GM21367 (cell line): Measurements from ENCODE around the gene SNX8.
"Not testable (repeated sequence)": the region's sequence is repeated elsewhere in the genome, so short reads cannot be mapped to it uniquely, and the experiment has no call there.

Experiments
- ATAC-seq: cut with Tn5 transposase; IDR thresholded peaks from one replicate; pipeline ENCODE4 v1.9.1; 2021; ENCODE audit not compliant: unreplicated experiment

Gene SNX8

GRCh38 chr7:2326951-2327350, 12.7 kb upstream of the SNX8 start:
- no peak for ATAC-seq

- no peak for ATAC-seq
Observed at GRCh38 chr7:2325162-2325561, 10.9 kb upstream of the SNX8 start.

- ATAC-seq, result no peak
Observed at GRCh38 chr7:2321020-2321419, 6.8 kb upstream of the SNX8 start.

- no peak for ATAC-seq
Observed at GRCh38 chr7:2317556-2318293, 3.5 kb upstream of the SNX8 start.

- ATAC-seq, result no peak
Observed at GRCh38 chr7:2316578-2316977, 2.3 kb upstream of the SNX8 start.

- no peak for ATAC-seq
Observed at GRCh38 chr7:2315787-2316186, 1.5 kb upstream of the SNX8 start.

- not testable (repeated sequence) for ATAC-seq
Observed at GRCh38 chr7:2314956-2315530, 802 bp upstream of the SNX8 start.

- peak; percentile 10 for ATAC-seq
Observed at GRCh38 chr7:2313450-2314208, 612 bp downstream of the SNX8 start.

GRCh38 chr7:2312267-2312929, 1.8 kb downstream of the SNX8 start:
- ATAC-seq, result no peak

GRCh38 chr7:2309889-2310331, 4.3 kb downstream of the SNX8 start:
- no peak for ATAC-seq

- peak; percentile 58 for ATAC-seq
Observed at GRCh38 chr7:2307690-2308107, 6.5 kb downstream of the SNX8 start.

GRCh38 chr7:2306688-2307087, 7.6 kb downstream of the SNX8 start:
- no peak for ATAC-seq

- ATAC-seq, result not testable (repeated sequence)
Observed at GRCh38 chr7:2305258-2305657, 9.0 kb downstream of the SNX8 start.

- ATAC-seq, result not testable (repeated sequence)
Observed at GRCh38 chr7:2303520-2303919, 10.7 kb downstream of the SNX8 start.

- ATAC-seq, result not testable (repeated sequence)
Observed at GRCh38 chr7:2302743-2303397, 11.4 kb downstream of the SNX8 start.

GRCh38 chr7:2301511-2301863, 12.8 kb downstream of the SNX8 start:
- ATAC-seq, result no peak

- no peak for ATAC-seq
Observed at GRCh38 chr7:2299870-2300512, 14.2 kb downstream of the SNX8 start.

- ATAC-seq, result no peak
Observed at GRCh38 chr7:2299131-2299829, 15.0 kb downstream of the SNX8 start.

- ATAC-seq, result no peak
Observed at GRCh38 chr7:2296832-2297231, 17.4 kb downstream of the SNX8 start.
